Mammary epithelial cell (primary cell): ENCODE measurements around the gene PRPF19.

Source experiments
- CTCF ChIP-seq, 2 donors: IDR thresholded peaks in 1 of 2; conservative IDR thresholded peaks in 1 of 2; 2 replicates each; pipeline ENCODE4 v1.5.1; 2011 to 2012; ENCODE audit warnings: inconsistent platforms in 2 of 2, low read length in 2 of 2, mild to moderate bottlenecking in 2 of 2, control low read depth in 1 of 2, low read depth in 1 of 2; ENCODE audit not compliant: insufficient read depth in 1 of 2; ENCODE audit errors: extremely low read depth in 1 of 2
- EZH2 ChIP-seq: IDR thresholded peaks from 2 replicates; pipeline ENCODE4 v1.6.1; 2012; ENCODE audit warnings: low read length, inconsistent platforms, borderline replicate concordance

GRCh38 chr11:60929764-60930163 is 23.4 kb upstream of the PRPF19 start:
- no peak for TF ChIP-seq CTCF (conservative IDR thresholded peaks at IDR 0.05 in 1 of 2, IDR thresholded peaks at IDR 0.05 in 1 of 2; ENCODE audit: extremely low read depth in 1 of 2, insufficient read depth in 1 of 2, low read depth in 1 of 2, low read length in 2 of 2)
- TF ChIP-seq EZH2, result no peak
